Measurements from ENCODE around the gene SGCE.
"Not testable (repeated sequence)": the region's sequence is repeated elsewhere in the genome, so short reads cannot be mapped to it uniquely, and the experiment has no call there.

The SGCE gene, protein sequence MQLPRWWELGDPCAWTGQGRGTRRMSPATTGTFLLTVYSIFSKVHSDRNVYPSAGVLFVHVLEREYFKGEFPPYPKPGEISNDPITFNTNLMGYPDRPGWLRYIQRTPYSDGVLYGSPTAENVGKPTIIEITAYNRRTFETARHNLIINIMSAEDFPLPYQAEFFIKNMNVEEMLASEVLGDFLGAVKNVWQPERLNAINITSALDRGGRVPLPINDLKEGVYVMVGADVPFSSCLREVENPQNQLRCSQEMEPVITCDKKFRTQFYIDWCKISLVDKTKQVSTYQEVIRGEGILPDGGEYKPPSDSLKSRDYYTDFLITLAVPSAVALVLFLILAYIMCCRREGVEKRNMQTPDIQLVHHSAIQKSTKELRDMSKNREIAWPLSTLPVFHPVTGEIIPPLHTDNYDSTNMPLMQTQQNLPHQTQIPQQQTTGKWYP

DNA sequence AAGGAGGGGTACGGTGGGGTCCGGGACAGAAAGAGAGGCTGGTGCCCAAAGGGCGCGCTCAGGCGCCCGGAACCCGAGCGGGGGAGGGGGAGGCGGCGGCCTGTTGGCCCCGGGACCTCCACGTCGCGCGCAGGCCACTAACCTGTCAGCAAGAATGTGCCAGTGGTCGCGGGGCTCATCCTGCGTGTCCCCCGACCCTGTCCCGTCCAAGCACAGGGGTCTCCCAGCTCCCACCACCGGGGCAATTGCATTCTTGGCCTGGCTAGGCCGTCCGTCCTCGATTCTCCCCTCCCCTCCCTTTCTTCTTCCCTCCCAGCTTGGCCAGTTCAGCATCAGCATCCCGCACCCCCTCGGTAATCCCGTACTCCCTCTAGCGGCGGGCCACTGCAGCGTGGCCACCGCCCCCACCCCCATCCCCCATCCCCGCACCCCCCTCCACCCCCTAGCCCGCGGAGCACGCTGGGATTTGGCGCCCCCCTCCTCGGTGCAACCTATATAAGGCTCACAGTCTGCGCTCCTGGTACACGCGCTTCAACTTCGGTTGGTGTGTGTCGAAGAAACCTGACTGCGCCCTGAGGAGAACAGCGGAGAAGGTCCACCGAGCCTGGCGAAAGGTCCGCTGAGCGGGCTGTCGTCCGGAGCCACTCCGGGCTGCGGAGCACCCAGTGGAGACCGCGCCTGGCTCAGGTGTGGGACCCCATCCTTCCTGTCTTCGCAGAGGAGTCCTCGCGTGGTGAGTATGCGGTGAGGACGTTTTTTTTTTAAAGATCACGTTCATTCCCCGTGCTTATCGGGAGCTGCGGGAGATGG lies at the start of gene SGCE:
Gene SGCE, minus strand, starts transcription at position 286 of the 810 bp plus-strand sequence. Its CDS starts 35 bp downstream, at position 251.
- peak within 1 kb of the TSS; percentile 79 for H3K4me3 ChIP-seq (ENCODE audit: low read length)

DNA sequence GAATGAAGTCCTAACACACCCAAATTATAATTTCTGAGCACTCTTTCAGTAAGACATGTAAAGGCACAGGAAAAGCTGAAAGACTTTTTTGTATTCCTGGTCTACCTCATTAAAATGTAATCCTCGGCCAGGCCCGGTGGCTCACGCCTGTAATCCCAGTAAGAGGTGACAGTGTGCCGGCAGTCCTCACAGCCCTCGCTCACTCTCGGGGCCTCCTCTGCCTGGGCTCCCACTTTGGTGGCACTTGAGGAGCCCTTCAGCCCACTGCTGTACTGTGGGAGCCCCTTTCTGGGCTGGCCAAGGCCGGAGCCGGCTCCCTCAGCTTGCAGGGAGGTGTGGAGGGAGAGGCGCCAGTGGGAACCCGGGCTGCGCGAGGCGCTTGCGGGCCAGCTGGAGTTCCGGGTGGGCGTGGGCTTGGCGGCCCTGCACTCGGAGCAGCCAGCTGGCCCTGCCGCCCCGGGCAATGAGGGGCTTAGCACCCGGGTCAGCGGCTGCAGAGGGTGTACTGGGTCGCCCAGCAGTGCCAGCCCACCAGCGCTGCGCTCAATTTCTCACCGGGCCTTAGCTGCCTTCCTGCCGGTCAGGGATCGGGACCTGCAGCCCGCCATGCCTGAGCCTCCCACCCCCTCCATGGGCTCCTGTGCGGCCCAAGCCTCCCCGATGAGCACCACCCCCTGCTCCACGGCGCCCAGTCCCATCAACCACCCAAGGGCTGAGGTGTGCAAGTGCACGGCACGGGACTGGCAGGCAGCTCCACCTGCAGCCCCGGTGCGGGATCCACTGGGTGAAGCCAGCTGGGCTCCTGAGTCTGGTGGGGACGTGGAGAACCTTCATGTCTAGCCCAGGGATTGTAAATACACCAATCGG lies 49.5 kb upstream of the SGCE start:
- H3K9me2 ChIP-seq (replicated peaks; ENCODE audit: insufficient read depth, low read length); H2AFZ ChIP-seq (ENCODE audit: low read length); H3K36me3 ChIP-seq (replicated peaks; ENCODE audit: insufficient read depth, low read length); H3K9ac ChIP-seq (ENCODE audit: low read length); DNase-seq; H3K4me3 ChIP-seq (ENCODE audit: low read length); H3K27ac ChIP-seq (ENCODE audit: low read length); H3K4me2 ChIP-seq (ENCODE audit: low read depth, low read length); H4K20me1 ChIP-seq (ENCODE audit: insufficient read depth, low read length); H3K27me3 ChIP-seq (replicated peaks; ENCODE audit: insufficient read depth, low read length); H3K4me1 ChIP-seq (ENCODE audit: low read length); H3F3A ChIP-seq (ENCODE audit: insufficient read depth, low read length); H3K79me2 ChIP-seq (ENCODE audit: low read length); H3K9me3 ChIP-seq (replicated peaks; ENCODE audit: insufficient read depth, low read length): not testable (repeated sequence)

More for the DNA sequence above, at the start of gene SGCE:
- no peaks in the 10 kb centered on the region for H3K27me3 ChIP-seq (replicated peaks; ENCODE audit: insufficient read depth, low read length)
- H3F3A ChIP-seq (ENCODE audit: insufficient read depth, low read length): peaks cover 15% of the 10 kb centered on the region
- H3K27ac ChIP-seq (ENCODE audit: low read length): peak within 1 kb of the TSS; percentile 50; the same call in 1 of the 2 replicates
- H4K20me1 ChIP-seq (ENCODE audit: insufficient read depth, low read length): no peaks in the 10 kb centered on the region
- H3K79me2 ChIP-seq (ENCODE audit: low read length): peaks cover 40% of the 10 kb centered on the region
- 0 out of 2 replicates have a peak, but pooled peaks cover 6% of the 10 kb centered on the region for H3K4me1 ChIP-seq (ENCODE audit: low read length)
- H3K9me3 ChIP-seq (replicated peaks; ENCODE audit: insufficient read depth, low read length): no peaks in the 10 kb centered on the region
- H3K36me3 ChIP-seq (replicated peaks; ENCODE audit: insufficient read depth, low read length): no peaks in the 10 kb centered on the region
- peak within 1 kb of the TSS; percentile 57 for H2AFZ ChIP-seq (ENCODE audit: low read length)
- DNase-seq: peak; percentile 70
- no peaks in the 10 kb centered on the region for H3K9me2 ChIP-seq (replicated peaks; ENCODE audit: insufficient read depth, low read length)
- H3K9ac ChIP-seq (ENCODE audit: low read length): peak within 1 kb of the TSS; percentile 56
- TF ChIP-seq EZH2phosphoT487 (IDR thresholded peaks at IDR 0.05; ENCODE audit: low read length) (no peak), EZH2 (optimal IDR thresholded peaks at IDR 0.05; ENCODE audit: low read depth, low read length) (no peak)
- TF ChIP-seq, protein P1, sequence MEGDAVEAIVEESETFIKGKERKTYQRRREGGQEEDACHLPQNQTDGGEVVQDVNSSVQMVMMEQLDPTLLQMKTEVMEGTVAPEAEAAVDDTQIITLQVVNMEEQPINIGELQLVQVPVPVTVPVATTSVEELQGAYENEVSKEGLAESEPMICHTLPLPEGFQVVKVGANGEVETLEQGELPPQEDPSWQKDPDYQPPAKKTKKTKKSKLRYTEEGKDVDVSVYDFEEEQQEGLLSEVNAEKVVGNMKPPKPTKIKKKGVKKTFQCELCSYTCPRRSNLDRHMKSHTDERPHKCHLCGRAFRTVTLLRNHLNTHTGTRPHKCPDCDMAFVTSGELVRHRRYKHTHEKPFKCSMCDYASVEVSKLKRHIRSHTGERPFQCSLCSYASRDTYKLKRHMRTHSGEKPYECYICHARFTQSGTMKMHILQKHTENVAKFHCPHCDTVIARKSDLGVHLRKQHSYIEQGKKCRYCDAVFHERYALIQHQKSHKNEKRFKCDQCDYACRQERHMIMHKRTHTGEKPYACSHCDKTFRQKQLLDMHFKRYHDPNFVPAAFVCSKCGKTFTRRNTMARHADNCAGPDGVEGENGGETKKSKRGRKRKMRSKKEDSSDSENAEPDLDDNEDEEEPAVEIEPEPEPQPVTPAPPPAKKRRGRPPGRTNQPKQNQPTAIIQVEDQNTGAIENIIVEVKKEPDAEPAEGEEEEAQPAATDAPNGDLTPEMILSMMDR (IDR thresholded peaks at IDR 0.05; ENCODE audit: low read length): peak; percentile 19; the same call in 1 of the 2 replicates
- peak within 1 kb of the TSS; percentile 62 for H3K4me2 ChIP-seq (ENCODE audit: low read depth, low read length)

DNA sequence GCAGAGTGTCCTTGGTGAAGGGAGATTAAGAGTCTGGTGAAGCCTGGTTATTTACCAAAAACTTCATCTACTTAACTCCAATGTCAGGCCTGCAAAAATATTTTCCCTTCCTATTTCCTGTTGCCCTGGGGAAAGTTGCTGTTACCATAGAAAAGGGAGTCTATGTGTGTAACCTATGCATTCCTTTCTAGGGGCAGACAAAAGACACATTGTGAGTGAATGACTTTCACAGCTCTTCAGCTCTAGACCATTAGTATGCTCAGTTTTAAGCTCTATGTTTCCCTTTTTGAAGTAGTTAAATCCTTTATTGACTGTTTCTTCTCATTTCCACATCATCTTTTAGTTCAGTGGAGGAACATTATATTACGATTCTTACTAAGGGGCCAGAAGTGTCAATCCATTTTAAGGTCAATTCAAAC lies 45.6 kb upstream of the SGCE start:
- no peak overlapping the region for H3K9ac ChIP-seq (ENCODE audit: low read length)
- H3K27ac ChIP-seq (ENCODE audit: low read length): no peak overlapping the region
- H3K4me1 ChIP-seq (ENCODE audit: low read length): no peaks in the 10 kb centered on the region
- H4K20me1 ChIP-seq (ENCODE audit: insufficient read depth, low read length): no peaks in the 10 kb centered on the region
- H3K9me2 ChIP-seq (replicated peaks; ENCODE audit: insufficient read depth, low read length): no peaks in the 10 kb centered on the region
- H3K4me3 ChIP-seq (ENCODE audit: low read length): no peak overlapping the region
- no peaks in the 10 kb centered on the region for H3K79me2 ChIP-seq (ENCODE audit: low read length)
- no peaks in the 10 kb centered on the region for H3F3A ChIP-seq (ENCODE audit: insufficient read depth, low read length)
- DNase-seq: no peak
- TF ChIP-seq EZH2phosphoT487 (IDR thresholded peaks at IDR 0.05; ENCODE audit: low read length): no peak
- TF ChIP-seq, protein P1 (IDR thresholded peaks at IDR 0.05; ENCODE audit: low read length): no peak
- no peak for TF ChIP-seq EZH2 (optimal IDR thresholded peaks at IDR 0.05; ENCODE audit: low read depth, low read length)
- H3K27me3 ChIP-seq (replicated peaks; ENCODE audit: insufficient read depth, low read length): no peaks in the 10 kb centered on the region
- no peaks in the 10 kb centered on the region for H3K9me3 ChIP-seq (replicated peaks; ENCODE audit: insufficient read depth, low read length)
- no peak overlapping the region for H3K4me2 ChIP-seq (ENCODE audit: low read depth, low read length)
- H2AFZ ChIP-seq (ENCODE audit: low read length): no peak overlapping the region
- no peaks in the 10 kb centered on the region for H3K36me3 ChIP-seq (replicated peaks; ENCODE audit: insufficient read depth, low read length)
